H1 (cell line): ENCODE results near the gene LIPC. TPM values are rescaled to one million over a fixed set of nuclear protein-coding genes. Genes with fewer than 3 reads are reported as not detected.
A peak's percentile ranks its signal among the peaks of the same experiment; 100 is the strongest.

Experiments
- CTCF ChIA-PET: fragments of 300-600 bp; sonication (Branson Sonifier 250); formaldehyde crosslinking; loops from one replicate; lab custom pipeline; 2021; ENCODE audit not compliant: partially characterized antibody; lab: Charles Lee
- POLR2A ChIA-PET: fragments of 300-600 bp; sonication (Branson Sonifier 250); formaldehyde crosslinking; loops from one replicate; lab custom pipeline; 2021; ENCODE audit warnings: inconsistent platforms; ENCODE audit not compliant: partially characterized antibody; lab: Charles Lee
- DNase-seq, 2 experiments: peaks; one replicate each; pipeline versions ENCODE4 v3.0.0 to v3.0.0-alpha.2; 2010 to 2022; ENCODE audit warnings: low spot score in 2 of 2, low read depth in 1 of 2, mixed read lengths in 1 of 2
- FAIRE-seq: peaks from 2 replicates; lab custom pipeline; 2011; peaks lifted over from hg19 to GRCh38; lab: Jason Lieb, UNC
- H2AFZ ChIP-seq: 2 replicates; pipeline ENCODE4 v1.8.1; 2012; ENCODE audit warnings: low read length, inconsistent platforms
- H2AK5ac ChIP-seq: 2 replicates; pipeline ENCODE4 v1.6.1; 2013; ENCODE audit warnings: low read depth, low read length
- H2BK120ac ChIP-seq: replicated peaks from 2 replicates; pipeline ENCODE3; 2013; ENCODE audit warnings: low read depth, low read length, inconsistent platforms
- H2BK12ac ChIP-seq: 2 replicates; pipeline ENCODE4 v1.6.1; 2013; ENCODE audit warnings: low read depth, low read length
- H2BK15ac ChIP-seq: 2 replicates; pipeline ENCODE4 v1.6.1; 2013; ENCODE audit warnings: low read length
- H2BK20ac ChIP-seq: 2 replicates; pipeline ENCODE4 v1.6.1; 2013; ENCODE audit warnings: low read length
- H2BK5ac ChIP-seq: 2 replicates; pipeline ENCODE4 v1.6.1; 2013; ENCODE audit warnings: low read depth, low read length
- H3K14ac ChIP-seq: 2 replicates; pipeline ENCODE4 v1.6.1; 2013; ENCODE audit warnings: inconsistent platforms; ENCODE audit not compliant: insufficient read length
- H3K18ac ChIP-seq: 2 replicates; pipeline ENCODE4 v1.6.1; 2013; ENCODE audit warnings: low read length; ENCODE audit errors: extremely low read depth
- H3K23ac ChIP-seq: 2 replicates; pipeline ENCODE4 v1.6.1; 2013; ENCODE audit warnings: inconsistent platforms; ENCODE audit not compliant: insufficient read length
- H3K23me2 ChIP-seq: 2 replicates; pipeline ENCODE4 v1.6.1; 2013; ENCODE audit warnings: low read depth, low read length
- H3K27ac ChIP-seq: 2 replicates; pipeline ENCODE4 v1.6.1; 2011; ENCODE audit warnings: low read depth, low read length, inconsistent platforms
- H3K27me3 ChIP-seq, 4 experiments: replicated peaks in 1 of 4; 1 replicate in 1 of 4; 2 replicates in 3 of 4; pipeline versions ENCODE4 v1.6.1 to v1.8.1; 2011 to 2013; ENCODE audit warnings: low read length in 3 of 4, mild to moderate bottlenecking in 3 of 4, inconsistent platforms in 2 of 4, mixed read lengths in 2 of 4, moderate library complexity in 1 of 4; ENCODE audit not compliant: control insufficient read depth in 3 of 4, insufficient read depth in 3 of 4; ENCODE audit errors: extremely low read depth in 1 of 4
- H3K36me3 ChIP-seq, 4 experiments: 2 replicates each; pipeline versions ENCODE4 v1.6.1 to v1.8.1; 2011 to 2013; ENCODE audit warnings: mild to moderate bottlenecking in 4 of 4, low read length in 3 of 4, moderate library complexity in 2 of 4, control low read depth in 1 of 4, inconsistent platforms in 1 of 4; ENCODE audit not compliant: insufficient read depth in 4 of 4, control insufficient read depth in 2 of 4
- H3K4ac ChIP-seq: replicated peaks from 2 replicates; pipeline ENCODE3; 2013; ENCODE audit warnings: low read length, low read depth, mixed read lengths, inconsistent platforms; ENCODE audit not compliant: insufficient read length
- H3K4me1 ChIP-seq, 4 experiments: replicated peaks in 1 of 4; 1 replicate in 1 of 4; 2 replicates in 3 of 4; pipeline versions ENCODE4 v1.6.1 to v1.8.1; 2011 to 2013; ENCODE audit warnings: low read length in 3 of 4, inconsistent platforms in 2 of 4, mixed read lengths in 1 of 4; ENCODE audit not compliant: insufficient read depth in 4 of 4, control insufficient read depth in 3 of 4
- H3K4me2 ChIP-seq, 2 experiments: 2 replicates each; pipeline versions ENCODE4 v1.6.1 to v1.8.1; 2011 to 2013; ENCODE audit warnings: low read depth in 2 of 2, low read length in 2 of 2, control low read depth in 1 of 2, inconsistent platforms in 1 of 2, mild to moderate bottlenecking in 1 of 2; ENCODE audit not compliant: insufficient read depth in 1 of 2
- H3K4me3 ChIP-seq, 4 experiments: fragments of 200-600, 300-600 bp in 1 of 4; sonication (generic), shearing (Covaris generic), sonication (Bioruptor Twin) in 1 of 4; 2 replicates each; pipeline versions ENCODE4 v1.5.1 to v1.8.1; 2011 to 2016; ENCODE audit warnings: low read length in 4 of 4, low read depth in 3 of 4, control low read depth in 2 of 4, inconsistent platforms in 2 of 4, mild to moderate bottlenecking in 2 of 4, mixed read lengths in 1 of 4, moderate library complexity in 1 of 4; ENCODE audit not compliant: insufficient read depth in 2 of 4; ENCODE audit errors: extremely low read depth in 1 of 4
- H3K56ac ChIP-seq: replicated peaks from 2 replicates; pipeline ENCODE3; 2013; ENCODE audit warnings: low read depth, mild to moderate bottlenecking, mixed read lengths, low read length, inconsistent platforms; ENCODE audit not compliant: insufficient read length
- H3K79me1 ChIP-seq: 2 replicates; pipeline ENCODE4 v1.6.1; 2013; ENCODE audit warnings: low read depth, low read length, control low read depth
- H3K79me2 ChIP-seq, 2 experiments: 2 replicates each; pipeline versions ENCODE4 v1.6.1 to v1.8.1; 2012 to 2013; ENCODE audit warnings: low read length in 2 of 2, mild to moderate bottlenecking in 2 of 2, inconsistent platforms in 1 of 2; ENCODE audit not compliant: insufficient read depth in 2 of 2, control insufficient read depth in 1 of 2
- H3K9ac ChIP-seq, 4 experiments: replicated peaks in 1 of 4; 1 replicate in 1 of 4; 2 replicates in 3 of 4; pipeline versions ENCODE4 v1.6.1 to v1.8.1; 2011 to 2013; ENCODE audit warnings: low read depth in 3 of 4, low read length in 3 of 4, control low read depth in 2 of 4, mild to moderate bottlenecking in 2 of 4, moderate library complexity in 2 of 4, inconsistent platforms in 1 of 4; ENCODE audit errors: extremely low read depth in 1 of 4
- H3K9me3 ChIP-seq, 2 experiments: 2 replicates each; pipeline versions ENCODE4 v1.6.1 to v1.8.1; 2012 to 2013; ENCODE audit warnings: mild to moderate bottlenecking in 2 of 2, moderate library complexity in 2 of 2, control low read depth in 1 of 2, inconsistent platforms in 1 of 2, low read depth in 1 of 2, low read length in 1 of 2, mixed read lengths in 1 of 2; ENCODE audit not compliant: insufficient read depth in 2 of 2
- H4K20me1 ChIP-seq, 2 experiments: replicated peaks in 1 of 2; 2 replicates each; pipeline versions ENCODE3 to v1.8.1; 2011 to 2013; ENCODE audit warnings: inconsistent platforms in 2 of 2, low read length in 2 of 2, mild to moderate bottlenecking in 1 of 2; ENCODE audit not compliant: insufficient read depth in 2 of 2, control insufficient read depth in 1 of 2
- H4K5ac ChIP-seq: 2 replicates; pipeline ENCODE4 v1.6.1; 2013; ENCODE audit warnings: low read length, low read depth, mixed read lengths, inconsistent platforms; ENCODE audit not compliant: insufficient read length
- H4K8ac ChIP-seq: 2 replicates; pipeline ENCODE4 v1.8.0; 2013; ENCODE audit warnings: mild to moderate bottlenecking, moderate library complexity, low read length, inconsistent platforms; ENCODE audit not compliant: insufficient read depth; ENCODE audit errors: extremely low read depth
- H4K91ac ChIP-seq: replicated peaks from 2 replicates; pipeline ENCODE3; 2013; ENCODE audit warnings: low read length, mixed read lengths, inconsistent platforms; ENCODE audit not compliant: insufficient read length
- KDM4A ChIP-seq: IDR thresholded peaks from one replicate; pipeline ENCODE4 v1.7.1; 2012; ENCODE audit warnings: low read depth, mild to moderate bottlenecking, moderate library complexity, low read length, inconsistent platforms; ENCODE audit not compliant: severe bottlenecking
- KDM5A ChIP-seq: fragments of 200-600 bp; IDR thresholded peaks from 2 replicates; pipeline ENCODE4 v1.7.1; 2012; ENCODE audit warnings: mild to moderate bottlenecking, low read length, inconsistent platforms, mixed read lengths
- MAX ChIP-seq: IDR thresholded peaks from 2 replicates; pipeline ENCODE4 v1.6.1; 2012; ENCODE audit warnings: inconsistent platforms
- POU5F1 ChIP-seq: IDR thresholded peaks from 2 replicates; pipeline ENCODE4 v1.6.1; 2011; ENCODE audit warnings: low read depth, mild to moderate bottlenecking, low read length, moderate library complexity
- SP4 ChIP-seq: IDR thresholded peaks from 2 replicates; pipeline ENCODE4 v1.6.1; 2012; ENCODE audit warnings: low read length, inconsistent platforms
- WGBS, 2 experiments: shearing (Covaris generic) in 1 of 2; methylation state at CpG; one replicate each; pipeline versions ENCODE4 v1.1.6 to v1.1.7; 2013 to 2015; ENCODE audit warnings: low lambda C conversion rate in 2 of 2, mixed read lengths in 2 of 2, inconsistent platforms in 1 of 2, low coverage in 1 of 2, missing lambda C conversion rate in 1 of 2; ENCODE audit not compliant: insufficient replicate concordance in 2 of 2, insufficient coverage in 1 of 2, insufficient read length in 1 of 2; ENCODE audit errors: extremely low coverage in 1 of 2, missing lambda C conversion rate in 1 of 2; 5-methylcytosine and 5-hydroxymethylcytosine counted together
- polyA plus RNA-seq, 7 experiments: library from polyadenylated mRNA; depleted of rRNA in 3 of 7; stranded (reverse) in 5 of 7; unstranded in 2 of 7; fragments of >200 nt in 5 of 7; fragments of 200-250 nt in 2 of 7; gene quantifications; 1 replicate in 5 of 7; 2 replicates in 1 of 7; 4 replicates in 1 of 7; pipeline versions ENCODE4 v1.2.1 to v1.2.3, GENCODE V29; 2011 to 2013; ENCODE audit warnings: missing spikeins in 2 of 7, mixed read lengths in 2 of 7
- total RNA-seq: library from RNA; stranded (reverse); fragmentation: NEBNext Ultra II Directional; extraction: Animal tissue kit (Norgen Biotek cat#: 25700); gene quantifications from 2 replicates; pipeline ENCODE4 v1.2.1, GENCODE V29; 2021

LIPC gene
- total and polyA plus RNA-seq, 2 of the 8 experiments (the other 6 are each of a cell fraction or from before 2014, with no cell fraction given), result not detected

DNA sequence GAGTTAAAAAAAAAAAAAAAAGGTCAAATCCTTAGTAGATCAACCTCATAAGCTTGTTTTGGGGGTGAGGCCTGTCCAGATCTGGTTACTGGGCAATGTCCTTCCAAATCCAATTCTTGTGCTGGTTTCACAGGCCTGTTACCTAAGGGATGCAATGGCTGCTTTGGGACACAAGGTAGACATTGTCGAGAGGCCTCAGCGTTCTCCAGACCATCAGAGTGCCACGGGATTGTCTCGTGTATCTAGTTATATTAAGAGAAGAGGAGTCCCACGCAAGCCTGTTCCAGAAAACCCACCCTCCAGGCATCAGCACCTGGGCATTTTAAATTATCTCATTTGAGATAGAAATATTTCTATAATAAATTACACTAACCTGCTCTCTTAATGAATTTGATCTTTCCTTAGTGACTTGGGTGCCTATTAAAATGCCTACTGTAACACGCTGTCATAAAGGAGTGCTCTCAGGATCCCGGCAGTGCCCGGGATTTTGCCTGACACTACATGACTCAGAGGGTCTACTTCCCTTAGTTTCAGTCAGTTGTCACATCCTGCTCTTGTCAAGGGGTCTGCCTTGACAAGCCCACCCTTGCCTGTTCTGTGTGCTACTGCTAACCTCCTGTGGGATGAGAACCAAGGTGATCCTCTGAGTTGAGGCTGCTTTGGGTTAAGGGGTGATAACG, 116.0 kb downstream of the LIPC start:
- Histone ChIP-seq H4K91ac (no peak overlapping the region), H2BK120ac (no peak overlapping the region), H3K79me1 (no peaks in the 10 kb centered on the region), H2BK15ac (no peak overlapping the region), H2AFZ (no peak overlapping the region), H3K4me2 (no peak overlapping the region), H2BK12ac (no peak overlapping the region), H2BK5ac (no peak overlapping the region), H3K9ac (no peak overlapping the region), H2BK20ac (no peak overlapping the region), H3K4me1 (peaks cover 0 to 7% (median 2%) of the 10 kb centered on the region in 4 experiments; a peak in 3 of 7 replicates), H3K18ac (no peak overlapping the region; the same call in 1 of the 2 replicates), H3K4ac (no peak overlapping the region), H3K27ac (no peak overlapping the region), H3K9me3 (no peaks in the 10 kb centered on the region), H3K14ac (no peak overlapping the region), H3K23me2 (0 out of 2 replicates have a peak, but pooled peaks cover 2% of the 10 kb centered on the region), H3K36me3 (no peaks in the 10 kb centered on the region), H2AK5ac (no peak overlapping the region), H4K5ac (no peak overlapping the region), H4K8ac (peak overlapping the region; percentile 43; the same call in 1 of the 2 replicates), H3K79me2 (no peaks in the 10 kb centered on the region), H4K20me1 (no peaks in the 10 kb centered on the region), H3K27me3 (no peaks in the 10 kb centered on the region), H3K4me3 (no peak overlapping the region), H3K56ac (no peak overlapping the region), H3K23ac (no peak overlapping the region)
- TF ChIP-seq KDM5A (no peak), MAX (no peak), POU5F1 (no peak), KDM4A (no peak), SP4 (no peak)
- no peak for FAIRE-seq
- CTCF ChIA-PET, result interaction anchor here (0.7 kb wide), 1 partner anchor 326 kb away, joined by 4 read pairs; no protein-coding TSS in a partner anchor
- 88% methylated on average over 9 of the region's 9 CpGs; no CpG with 5 or more reads in 1 of the 2 experiments for WGBS, 2 experiments
- no peak for DNase-seq
- POLR2A ChIA-PET, result no interaction called here
